NCI-H460 (cell line): ENCODE results near the gene VWCE. TPM values are rescaled to one million over a fixed set of nuclear protein-coding genes. Genes with fewer than 3 reads are reported as not detected.
"Not testable (repeated sequence)": the region's sequence is repeated elsewhere in the genome, so short reads cannot be mapped to it uniquely, and the experiment has no call there.

Source experiments
- DNase-seq: peaks from one replicate; pipeline ENCODE4 v3.0.0-alpha.2; 2016; ENCODE audit warnings: low read depth; ENCODE audit errors: extremely low read depth
- total RNA-seq: library from RNA; depleted of rRNA; stranded (reverse); fragments of >200 nt; shearing (Covaris generic); gene quantifications from 2 replicates; pipeline ENCODE4 v1.2.3, GENCODE V29; 2014

Gene VWCE
- total RNA-seq, 1 experiment from 2014 or later: 0.30 TPM

- no peak for DNase-seq
Observed at GRCh38 chr11:61259363-61259762, 35.8 kb downstream of the VWCE start.

- DNase-seq: no peak
Observed at GRCh38 chr11:61258546-61258945, 36.6 kb downstream of the VWCE start.

- no peak for DNase-seq
Observed at GRCh38 chr11:61256710-61257482, 38.2 kb downstream of the VWCE start.

GRCh38 chr11:61254403-61255025 lies 40.6 kb downstream of the VWCE start:
- peak; percentile 52 for DNase-seq

GRCh38 chr11:61252332-61252731 lies 42.8 kb downstream of the VWCE start:
- DNase-seq: not testable (repeated sequence)

- DNase-seq: not testable (repeated sequence)
Observed at GRCh38 chr11:61250796-61251765, 44.0 kb downstream of the VWCE start.

GRCh38 chr11:61249201-61249600 lies 45.9 kb downstream of the VWCE start:
- not testable (repeated sequence) for DNase-seq

- DNase-seq: not testable (repeated sequence)
Observed at GRCh38 chr11:61248071-61248470, 47.0 kb downstream of the VWCE start.

- DNase-seq: not testable (repeated sequence)
Observed at GRCh38 chr11:61245284-61245964, 49.7 kb downstream of the VWCE start.

GRCh38 chr11:61241526-61241925 lies 53.6 kb downstream of the VWCE start:
- not testable (repeated sequence) for DNase-seq

- DNase-seq: not testable (repeated sequence)
Observed at GRCh38 chr11:61240875-61241274, 54.2 kb downstream of the VWCE start, which contains the start of gene PGA5. PGA5 (plus strand) TSS chr11:61241175; CDS start chr11:61241227, 52 bp downstream.

GRCh38 chr11:61240288-61240687 lies 54.8 kb downstream of the VWCE start:
- DNase-seq: not testable (repeated sequence)

- not testable (repeated sequence) for DNase-seq
Observed at GRCh38 chr11:61237130-61237529, 58.0 kb downstream of the VWCE start.

- DNase-seq: not testable (repeated sequence)
Observed at GRCh38 chr11:61232548-61233145, 62.5 kb downstream of the VWCE start.

GRCh38 chr11:61231585-61231984 lies 63.5 kb downstream of the VWCE start:
- DNase-seq: not testable (repeated sequence)

GRCh38 chr11:61231033-61231432 lies 64.1 kb downstream of the VWCE start:
- DNase-seq: not testable (repeated sequence)

- not testable (repeated sequence) for DNase-seq
Observed at GRCh38 chr11:61229458-61229857, 65.7 kb downstream of the VWCE start.

GRCh38 chr11:61226457-61227137 lies 68.5 kb downstream of the VWCE start:
- DNase-seq: not testable (repeated sequence)

- not testable (repeated sequence) for DNase-seq
Observed at GRCh38 chr11:61222692-61223091, 72.4 kb downstream of the VWCE start.
